ENCODE measurements around the gene MEF2D. TPM values are rescaled to one million over a fixed set of nuclear protein-coding genes. Genes with fewer than 3 reads are reported as not detected.

MEF2D gene
- total and polyA plus RNA-seq, 4 donors, result 8.1 to 95.8 (median 54.8) TPM

GRCh38 chr1:156436141-156437036 lies 64.2 kb downstream of the MEF2D start:
- DNase-seq, result no peak
- ATAC-seq (ENCODE audit: low FRiP score), result no peak
- intact Hi-C loops (cut with DNase I), result no loop called here
- Histone ChIP-seq H3K9me3 (ENCODE audit: control insufficient read depth, low read length) (no peaks in the 10 kb centered on the region), H3K4me1 (ENCODE audit: control insufficient read depth in 1 of 2, insufficient read depth in 2 of 2, low read length in 2 of 2) (no peaks in the 10 kb centered on the region), H3K4me3 (ENCODE audit: low read length in 2 of 2) (peak overlapping the region; percentile 30 to 39), H3K36me3 (ENCODE audit: control insufficient read depth in 1 of 2, insufficient read depth in 2 of 2, low read length in 1 of 2) (no peaks in the 10 kb centered on the region), H3K27me3 (ENCODE audit: control insufficient read depth in 1 of 2, insufficient read depth in 2 of 2, low read length in 1 of 2) (peaks cover 0 to 2% of the 10 kb centered on the region in 2 donors), H3K27ac (ENCODE audit: low read depth in 1 of 2, low read length in 2 of 2) (no peak overlapping the region)
- WGBS, 2 donors, result 2 to 5% methylated on average over 51 to 77 of the region's 77 CpGs

- Histone ChIP-seq H3K4me1 (ENCODE audit: control insufficient read depth in 1 of 2, insufficient read depth in 2 of 2, low read length in 2 of 2) (no peaks in the 10 kb centered on the region), H3K27ac (ENCODE audit: low read depth in 1 of 2, low read length in 2 of 2) (no peak overlapping the region), H3K9me3 (ENCODE audit: control insufficient read depth, low read length) (no peaks in the 10 kb centered on the region), H3K27me3 (ENCODE audit: control insufficient read depth in 1 of 2, insufficient read depth in 2 of 2, low read length in 1 of 2) (peaks cover 0 to 2% of the 10 kb centered on the region in 2 donors), H3K4me3 (ENCODE audit: low read length in 2 of 2) (peak overlapping the region; percentile 31 to 39), H3K36me3 (ENCODE audit: control insufficient read depth in 1 of 2, insufficient read depth in 2 of 2, low read length in 1 of 2) (no peaks in the 10 kb centered on the region)
- intact Hi-C loops (cut with DNase I), result no loop called here
- 7 to 8% methylated on average over 59 of the region's 59 CpGs for WGBS, 2 donors
- ATAC-seq (ENCODE audit: low FRiP score), result no peak
- no peak for DNase-seq
Observed at GRCh38 chr1:156435545-156436140, 64.9 kb downstream of the MEF2D start.

- intact Hi-C loops (cut with DNase I), result no loop called here
- DNase-seq (no peak), ATAC-seq (ENCODE audit: low FRiP score) (no peak)
- no peak overlapping the region for H3K27ac ChIP-seq (ENCODE audit: low read depth in 1 of 2, low read length in 2 of 2)
- H3K4me3 ChIP-seq (ENCODE audit: low read length in 2 of 2), result no peak overlapping the region
- H3K36me3 ChIP-seq (ENCODE audit: control insufficient read depth in 1 of 2, insufficient read depth in 2 of 2, low read length in 1 of 2), result no peaks in the 10 kb centered on the region
- no peaks in the 10 kb centered on the region for H3K9me3 ChIP-seq (ENCODE audit: control insufficient read depth, low read length)
- peaks cover 0 to 2% of the 10 kb centered on the region in 2 donors for H3K27me3 ChIP-seq (ENCODE audit: control insufficient read depth in 1 of 2, insufficient read depth in 2 of 2, low read length in 1 of 2)
- no peaks in the 10 kb centered on the region for H3K4me1 ChIP-seq (ENCODE audit: control insufficient read depth in 1 of 2, insufficient read depth in 2 of 2, low read length in 2 of 2)
- WGBS, 2 donors, result 63% methylated on average over 17 to 20 of the region's 20 CpGs
Observed at GRCh38 chr1:156434989-156435544, 65.5 kb downstream of the MEF2D start.

GRCh38 chr1:156433602-156434001 lies 67.0 kb downstream of the MEF2D start:
- DNase-seq, result no peak
- WGBS, 2 donors, result 67 to 84% methylated on average over 1 of the region's 1 CpG
- H3K4me1 ChIP-seq (ENCODE audit: control insufficient read depth in 1 of 2, insufficient read depth in 2 of 2, low read length in 2 of 2), result no peaks in the 10 kb centered on the region
- H3K27me3 ChIP-seq (ENCODE audit: control insufficient read depth in 1 of 2, insufficient read depth in 2 of 2, low read length in 1 of 2), result peaks cover 0 to 6% of the 10 kb centered on the region in 2 donors
- no peak overlapping the region for H3K27ac ChIP-seq (ENCODE audit: low read depth in 1 of 2, low read length in 2 of 2)
- ATAC-seq (ENCODE audit: low FRiP score), result no peak
- no peaks in the 10 kb centered on the region for H3K9me3 ChIP-seq (ENCODE audit: control insufficient read depth, low read length)
- H3K4me3 ChIP-seq (ENCODE audit: low read length in 2 of 2), result no peak overlapping the region
- intact Hi-C loops (cut with DNase I), result no loop called here
- H3K36me3 ChIP-seq (ENCODE audit: control insufficient read depth in 1 of 2, insufficient read depth in 2 of 2, low read length in 1 of 2), result no peaks in the 10 kb centered on the region

- Histone ChIP-seq H3K4me1 (ENCODE audit: control insufficient read depth in 1 of 2, insufficient read depth in 2 of 2, low read length in 2 of 2) (no peaks in the 10 kb centered on the region), H3K27ac (ENCODE audit: low read depth in 1 of 2, low read length in 2 of 2) (no peak overlapping the region), H3K36me3 (ENCODE audit: control insufficient read depth in 1 of 2, insufficient read depth in 2 of 2, low read length in 1 of 2) (no peaks in the 10 kb centered on the region), H3K9me3 (ENCODE audit: control insufficient read depth, low read length) (no peaks in the 10 kb centered on the region), H3K27me3 (ENCODE audit: control insufficient read depth in 1 of 2, insufficient read depth in 2 of 2, low read length in 1 of 2) (peaks cover 0 to 6% of the 10 kb centered on the region in 2 donors), H3K4me3 (ENCODE audit: low read length in 2 of 2) (no peak overlapping the region)
- ATAC-seq (ENCODE audit: low FRiP score), result no peak
- intact Hi-C loops (cut with DNase I), result no loop called here
- 35 to 39% methylated on average over 4 of the region's 4 CpGs for WGBS, 2 donors
- no peak for DNase-seq
Observed at GRCh38 chr1:156433032-156433431, 67.5 kb downstream of the MEF2D start.

- Histone ChIP-seq H3K36me3 (ENCODE audit: control insufficient read depth in 1 of 2, insufficient read depth in 2 of 2, low read length in 1 of 2) (no peaks in the 10 kb centered on the region), H3K9me3 (ENCODE audit: control insufficient read depth, low read length) (no peaks in the 10 kb centered on the region), H3K4me1 (ENCODE audit: control insufficient read depth in 1 of 2, insufficient read depth in 2 of 2, low read length in 2 of 2) (no peaks in the 10 kb centered on the region), H3K4me3 (ENCODE audit: low read length in 2 of 2) (no peak overlapping the region), H3K27ac (ENCODE audit: low read depth in 1 of 2, low read length in 2 of 2) (no peak overlapping the region), H3K27me3 (ENCODE audit: control insufficient read depth in 1 of 2, insufficient read depth in 2 of 2, low read length in 1 of 2) (peaks cover 0 to 6% of the 10 kb centered on the region in 2 donors)
- intact Hi-C loops (cut with DNase I), result no loop called here
- WGBS, 2 donors, result 10 to 11% methylated on average over 11 of the region's 11 CpGs
- ATAC-seq (ENCODE audit: low FRiP score) (no peak), DNase-seq (no peak)
Observed at GRCh38 chr1:156432669-156433018, 67.9 kb downstream of the MEF2D start.

- Histone ChIP-seq H3K4me3 (ENCODE audit: low read length in 2 of 2) (no peak overlapping the region), H3K27ac (ENCODE audit: low read depth in 1 of 2, low read length in 2 of 2) (no peak overlapping the region), H3K27me3 (ENCODE audit: control insufficient read depth in 1 of 2, insufficient read depth in 2 of 2, low read length in 1 of 2) (peaks cover 0 to 6% of the 10 kb centered on the region in 2 donors), H3K4me1 (ENCODE audit: control insufficient read depth in 1 of 2, insufficient read depth in 2 of 2, low read length in 2 of 2) (no peaks in the 10 kb centered on the region), H3K36me3 (ENCODE audit: control insufficient read depth in 1 of 2, insufficient read depth in 2 of 2, low read length in 1 of 2) (no peaks in the 10 kb centered on the region), H3K9me3 (ENCODE audit: control insufficient read depth, low read length) (no peaks in the 10 kb centered on the region)
- no peak for DNase-seq
- WGBS, 2 donors, result 31% methylated on average over 12 of the region's 12 CpGs
- intact Hi-C loops (cut with DNase I), result no loop called here
- no peak for ATAC-seq (ENCODE audit: low FRiP score)
Observed at GRCh38 chr1:156431769-156432668, 68.6 kb downstream of the MEF2D start.

GRCh38 chr1:156431366-156431765 lies 69.2 kb downstream of the MEF2D start:
- H3K27me3 ChIP-seq (ENCODE audit: control insufficient read depth in 1 of 2, insufficient read depth in 2 of 2, low read length in 1 of 2), result peaks cover 0 to 6% of the 10 kb centered on the region in 2 donors
- intact Hi-C loops (cut with DNase I), result no loop called here
- no peaks in the 10 kb centered on the region for H3K36me3 ChIP-seq (ENCODE audit: control insufficient read depth in 1 of 2, insufficient read depth in 2 of 2, low read length in 1 of 2)
- no peaks in the 10 kb centered on the region for H3K4me1 ChIP-seq (ENCODE audit: control insufficient read depth in 1 of 2, insufficient read depth in 2 of 2, low read length in 2 of 2)
- no peak for ATAC-seq (ENCODE audit: low FRiP score)
- H3K4me3 ChIP-seq (ENCODE audit: low read length in 2 of 2), result no peak overlapping the region
- H3K9me3 ChIP-seq (ENCODE audit: control insufficient read depth, low read length), result no peaks in the 10 kb centered on the region
- H3K27ac ChIP-seq (ENCODE audit: low read depth in 1 of 2, low read length in 2 of 2), result no peak overlapping the region
- no peak for DNase-seq
- 57 to 58% methylated on average over 4 of the region's 4 CpGs for WGBS, 2 donors
